HEK293T (cell line): Measurements from ENCODE around the gene SERPINE2.

ENCODE experiments used
- FOXA1 ChIP-seq: fragments of 450-650 bp; IDR thresholded peaks from 2 replicates; pipeline ENCODE4 v1.6.1; 2016; ENCODE audit warnings: mild to moderate bottlenecking
- FOXK2 ChIP-seq: fragments of 450-650 bp; IDR thresholded peaks from 2 replicates; pipeline ENCODE4 v1.6.1; 2016; ENCODE audit warnings: mild to moderate bottlenecking
- FOXM1 ChIP-seq: fragments of 450-650 bp; IDR thresholded peaks from 2 replicates; pipeline ENCODE4 v1.6.1; 2017; ENCODE audit warnings: mild to moderate bottlenecking, borderline replicate concordance
- L3MBTL2 ChIP-seq: fragments of 450-650 bp; conservative IDR thresholded peaks from 2 replicates; pipeline ENCODE4 v1.6.1; 2016; ENCODE audit warnings: mild to moderate bottlenecking
- NFRKB ChIP-seq: fragments of 450-650 bp; IDR thresholded peaks from 2 replicates; pipeline ENCODE4 v1.6.1; 2016; ENCODE audit warnings: mild to moderate bottlenecking, moderate library complexity
- PKNOX1 ChIP-seq: fragments of 450-650 bp; IDR thresholded peaks from 2 replicates; pipeline ENCODE4 v1.6.1; 2016
- SP1 ChIP-seq: fragments of 450-650 bp; IDR thresholded peaks from 2 replicates; pipeline ENCODE4 v1.6.1; 2017
- SUZ12 ChIP-seq: fragments of 450-650 bp; IDR thresholded peaks from 2 replicates; pipeline ENCODE4 v1.6.1; 2016; ENCODE audit warnings: mild to moderate bottlenecking
- ZNF384 ChIP-seq: fragments of 450-650 bp; IDR thresholded peaks from 2 replicates; pipeline ENCODE4 v1.6.1; 2016

- TF ChIP-seq ZNF384 (no peak), SP1 (no peak), L3MBTL2 (no peak), SUZ12 (no peak), FOXA1 (no peak), FOXM1 (no peak), FOXK2 (no peak), NFRKB (no peak), PKNOX1 (0 out of 2 replicates have a peak, but pooled peaks have one; percentile 16)
Measured at GRCh38 chr2:224086226-224086914, 47.3 kb upstream of the SERPINE2 start.
